Thoracic aorta (tissue), 2 donors: ENCODE results near the gene SLC8A2. TPM values are rescaled to one million over a fixed set of nuclear protein-coding genes. Genes with fewer than 3 reads are reported as not detected.
"Not testable (repeated sequence)": the region's sequence is repeated elsewhere in the genome, so short reads cannot be mapped to it uniquely, and the experiment has no call there.

ENCODE experiments used
- ATAC-seq: fragments of 150-250 bp; one replicate; pipeline ENCODE4 v1.8.0; 2017; ENCODE audit warnings: low read depth; ENCODE audit not compliant: insufficient number of reproducible peaks, low FRiP score
- DNase-seq: peaks from one replicate; pipeline ENCODE4 v3.0.0-alpha.2; 2020; ENCODE audit warnings: low spot score
- H3K27ac ChIP-seq, 2 donors: fragments of 200-600 bp; sonication (generic); 1 replicate in 1 of 2; 2 replicates in 1 of 2; pipeline ENCODE4 v1.5.1; 2016; ENCODE audit warnings: mild to moderate bottlenecking in 2 of 2, moderate library complexity in 2 of 2
- H3K27me3 ChIP-seq: fragments of 200-600 bp; sonication (generic); replicated peaks from 2 replicates; pipeline ENCODE4 v1.6.0; 2016; ENCODE audit warnings: mild to moderate bottlenecking; ENCODE audit not compliant: insufficient read depth
- H3K36me3 ChIP-seq: fragments of 200-600 bp; sonication (generic); one replicate; pipeline ENCODE4 v1.5.1; 2016
- H3K4me1 ChIP-seq, 2 donors: fragments of 200-600 bp; sonication (generic); 1 replicate in 1 of 2; 2 replicates in 1 of 2; pipeline versions ENCODE4 v1.5.1 to v1.6.0; 2016; ENCODE audit warnings: low read depth in 2 of 2, mild to moderate bottlenecking in 1 of 2; ENCODE audit not compliant: control insufficient read depth in 1 of 2
- H3K4me3 ChIP-seq: fragments of 200-600 bp; sonication (generic); 2 replicates; pipeline ENCODE4 v1.5.1; 2016; ENCODE audit warnings: mild to moderate bottlenecking
- H3K9me3 ChIP-seq: fragments of 200-600 bp; sonication (generic); 2 replicates; pipeline ENCODE4 v1.5.1; 2016
- total RNA-seq, 2 donors: library from RNA; depleted of rRNA; stranded (reverse); fragments of >200 nt; gene quantifications; one replicate each; pipeline versions ENCODE4 v1.1.0 to v1.2.3, GENCODE V29; 2016
- TF ChIP-seq, protein P1 (sequence below): fragments of 200-600 bp; sonication (generic); IDR thresholded peaks from one replicate; pipeline ENCODE4 v1.5.1; 2019; ENCODE audit warnings: antibody characterized with exemption

SLC8A2 gene
- total RNA-seq, 2 donors from 2014 or later: 0.28 TPM; not detected in 1

- H3K36me3 ChIP-seq: peaks cover 43% of the 10 kb centered on the region
- no peaks in the 10 kb centered on the region for H3K27me3 ChIP-seq
- H3K4me1 ChIP-seq: no peaks in the 10 kb centered on the region
- DNase-seq (no peak), ATAC-seq (no peak)
- TF ChIP-seq, protein P1, sequence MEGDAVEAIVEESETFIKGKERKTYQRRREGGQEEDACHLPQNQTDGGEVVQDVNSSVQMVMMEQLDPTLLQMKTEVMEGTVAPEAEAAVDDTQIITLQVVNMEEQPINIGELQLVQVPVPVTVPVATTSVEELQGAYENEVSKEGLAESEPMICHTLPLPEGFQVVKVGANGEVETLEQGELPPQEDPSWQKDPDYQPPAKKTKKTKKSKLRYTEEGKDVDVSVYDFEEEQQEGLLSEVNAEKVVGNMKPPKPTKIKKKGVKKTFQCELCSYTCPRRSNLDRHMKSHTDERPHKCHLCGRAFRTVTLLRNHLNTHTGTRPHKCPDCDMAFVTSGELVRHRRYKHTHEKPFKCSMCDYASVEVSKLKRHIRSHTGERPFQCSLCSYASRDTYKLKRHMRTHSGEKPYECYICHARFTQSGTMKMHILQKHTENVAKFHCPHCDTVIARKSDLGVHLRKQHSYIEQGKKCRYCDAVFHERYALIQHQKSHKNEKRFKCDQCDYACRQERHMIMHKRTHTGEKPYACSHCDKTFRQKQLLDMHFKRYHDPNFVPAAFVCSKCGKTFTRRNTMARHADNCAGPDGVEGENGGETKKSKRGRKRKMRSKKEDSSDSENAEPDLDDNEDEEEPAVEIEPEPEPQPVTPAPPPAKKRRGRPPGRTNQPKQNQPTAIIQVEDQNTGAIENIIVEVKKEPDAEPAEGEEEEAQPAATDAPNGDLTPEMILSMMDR: no peak
- no peaks in the 10 kb centered on the region for H3K9me3 ChIP-seq
- H3K27ac ChIP-seq: no peak overlapping the region
- H3K4me3 ChIP-seq: no peak overlapping the region
Observed at GRCh38 chr19:47490847-47491246, 19.2 kb upstream of the SLC8A2 start.

DNA sequence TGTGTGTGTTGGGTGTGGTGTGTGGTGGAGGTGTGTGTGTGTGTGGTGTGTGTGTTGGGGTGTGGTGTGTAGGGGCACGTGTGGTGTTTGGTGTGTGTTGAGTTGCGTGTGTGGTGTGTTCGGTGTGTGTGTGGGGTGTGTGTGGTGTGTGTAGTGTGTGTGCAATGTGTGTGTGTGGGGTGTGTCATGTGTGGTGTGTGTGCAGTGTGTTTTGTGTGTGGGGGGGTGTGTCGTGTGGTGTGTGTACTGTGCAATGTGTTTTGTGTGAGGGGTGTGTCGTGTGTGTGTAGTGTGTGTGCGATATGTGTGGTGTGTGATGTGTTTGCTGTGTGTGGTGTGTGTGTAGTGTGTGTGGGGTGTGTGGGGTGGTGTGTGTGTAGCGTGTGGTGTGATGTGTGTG lies 18.3 kb upstream of the SLC8A2 start:
- Histone ChIP-seq H3K36me3 (peaks cover 37% of the 10 kb centered on the region), H3K9me3 (no peaks in the 10 kb centered on the region), H3K4me1 (peaks cover 0 to 2% of the 10 kb centered on the region in 2 donors), H3K27ac (no peak overlapping the region), H3K27me3 (no peaks in the 10 kb centered on the region), H3K4me3 (no peak overlapping the region)
- no peak for ATAC-seq
- TF ChIP-seq, protein P1: no peak
- DNase-seq: no peak

GRCh38 chr19:47489072-47489914 lies 17.6 kb upstream of the SLC8A2 start:
- DNase-seq (no peak), ATAC-seq (no peak)
- H3K4me3 ChIP-seq: no peak overlapping the region
- no peaks in the 10 kb centered on the region for H3K9me3 ChIP-seq
- H3K27me3 ChIP-seq: no peaks in the 10 kb centered on the region
- peaks cover 0 to 9% of the 10 kb centered on the region in 2 donors for H3K4me1 ChIP-seq
- TF ChIP-seq, protein P1: no peak
- H3K27ac ChIP-seq: no peak overlapping the region
- peaks cover 37% of the 10 kb centered on the region for H3K36me3 ChIP-seq

DNA sequence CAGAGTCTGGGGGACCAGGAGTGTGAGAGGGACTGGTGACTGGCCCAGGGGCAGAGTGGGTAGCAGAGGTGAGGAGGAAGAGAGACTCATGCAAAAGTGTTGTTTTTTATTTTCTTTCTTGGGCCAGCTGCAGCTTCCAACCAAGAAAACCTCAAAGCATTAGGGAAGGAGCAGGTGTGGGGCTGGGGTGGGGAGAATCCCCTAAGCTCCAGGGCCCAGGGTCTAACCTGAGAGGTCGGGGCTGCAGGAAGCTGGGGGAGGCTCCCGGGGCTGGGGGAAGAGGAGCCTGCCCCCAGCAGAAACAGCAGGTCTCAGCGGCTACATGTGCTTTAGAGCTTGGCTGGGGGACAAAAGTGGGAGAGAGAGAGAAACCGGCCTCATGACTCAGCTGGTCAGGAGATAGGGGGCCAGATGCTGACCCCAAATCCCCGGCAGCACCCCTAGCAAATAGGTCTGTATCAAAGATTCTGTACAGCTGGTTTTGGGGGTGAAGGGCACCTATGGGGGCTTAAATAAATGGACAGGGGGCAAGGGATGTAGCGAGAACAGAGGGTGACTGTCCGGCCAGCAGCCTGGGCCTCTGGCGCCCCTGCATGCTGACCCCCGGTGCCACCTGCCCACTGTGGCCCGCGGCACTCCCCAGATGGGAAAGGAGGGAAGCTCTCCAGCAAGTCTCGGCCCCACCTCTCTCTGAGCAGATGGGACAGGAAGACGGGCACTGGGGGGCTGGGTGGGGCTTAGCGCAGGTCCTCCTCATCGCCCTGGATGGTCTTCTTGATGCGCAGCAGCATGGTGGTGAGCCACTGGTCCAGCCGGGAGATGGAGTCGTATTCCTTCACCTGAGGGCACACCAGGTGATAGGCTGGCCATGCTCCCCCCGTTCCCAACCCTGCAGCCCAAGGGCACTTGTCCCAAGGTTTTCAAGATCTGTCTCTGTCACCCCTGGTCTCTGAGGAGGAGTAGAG lies 16.1 kb upstream of the SLC8A2 start:
- H3K4me1 ChIP-seq: peaks cover 3 to 17% of the 10 kb centered on the region in 2 donors
- no peaks in the 10 kb centered on the region for H3K27me3 ChIP-seq
- no peak overlapping the region for H3K27ac ChIP-seq
- TF ChIP-seq, protein P1: no peak
- no peaks in the 10 kb centered on the region for H3K9me3 ChIP-seq
- ATAC-seq (no peak), DNase-seq (no peak)
- H3K4me3 ChIP-seq: no peak overlapping the region
- H3K36me3 ChIP-seq: peaks cover 28% of the 10 kb centered on the region

- Histone ChIP-seq H3K27me3 (no peaks in the 10 kb centered on the region), H3K27ac (no peak overlapping the region), H3K36me3 (peaks cover 19% of the 10 kb centered on the region), H3K9me3 (no peaks in the 10 kb centered on the region), H3K4me1 (peaks cover 3 to 17% of the 10 kb centered on the region in 2 donors), H3K4me3 (no peak overlapping the region)
- TF ChIP-seq, protein P1: no peak
- ATAC-seq (no peak), DNase-seq (no peak)
Observed at GRCh38 chr19:47486900-47487299, 15.2 kb upstream of the SLC8A2 start.

- not testable (repeated sequence) for H3K9me3 ChIP-seq, H3K27ac ChIP-seq, H3K4me3 ChIP-seq, DNase-seq, H3K27me3 ChIP-seq, ATAC-seq
- H3K36me3 ChIP-seq: peaks cover 12% of the 10 kb centered on the region
- peaks cover 3 to 17% of the 10 kb centered on the region in 2 donors for H3K4me1 ChIP-seq
Observed at GRCh38 chr19:47486220-47486619, 14.5 kb upstream of the SLC8A2 start.
